H9 (cell line): ENCODE data around the gene EVL. TPM values are rescaled to one million over a fixed set of nuclear protein-coding genes. Genes with fewer than 3 reads are reported as not detected.

Experiments used
- DNase-seq: peaks from one replicate; pipeline ENCODE4 v3.0.0-alpha.2; 2017
- H2AFZ ChIP-seq: one replicate; pipeline ENCODE4 v1.6.1; 2013; ENCODE audit warnings: mild to moderate bottlenecking, low read length, control low read depth, moderate library complexity
- H2AK5ac ChIP-seq: 2 replicates; pipeline ENCODE4 v1.6.1; 2013; ENCODE audit warnings: low read length, control low read depth, mixed read lengths; ENCODE audit not compliant: insufficient read length
- H2BK120ac ChIP-seq: one replicate; pipeline ENCODE4 v1.6.1; 2013; ENCODE audit warnings: low read depth, mild to moderate bottlenecking, low read length, control low read depth, inconsistent platforms; ENCODE audit not compliant: poor library complexity, severe bottlenecking
- H2BK12ac ChIP-seq: 2 replicates; pipeline ENCODE4 v1.6.1; 2013; ENCODE audit warnings: low read length, control low read depth, mixed read lengths, low read depth; ENCODE audit not compliant: insufficient read length
- H2BK15ac ChIP-seq: 2 replicates; pipeline ENCODE4 v1.6.1; 2013; ENCODE audit warnings: low read depth, low read length, control low read depth
- H2BK20ac ChIP-seq: one replicate; pipeline ENCODE4 v1.6.1; 2013; ENCODE audit warnings: low read depth, mild to moderate bottlenecking, low read length, control low read depth, inconsistent platforms; ENCODE audit not compliant: poor library complexity, severe bottlenecking
- H2BK5ac ChIP-seq: 2 replicates; pipeline ENCODE4 v1.6.1; 2013; ENCODE audit warnings: low read length, control low read depth, mixed read lengths; ENCODE audit not compliant: insufficient read length
- H3K14ac ChIP-seq: 2 replicates; pipeline ENCODE4 v1.6.1; 2013; ENCODE audit warnings: low read length, control low read depth; ENCODE audit not compliant: insufficient read depth
- H3K18ac ChIP-seq: 2 replicates; pipeline ENCODE4 v1.6.1; 2013; ENCODE audit warnings: low read depth, mild to moderate bottlenecking, mixed read lengths, low read length, control low read depth; ENCODE audit not compliant: insufficient read length
- H3K23ac ChIP-seq: 2 replicates; pipeline ENCODE4 v1.6.1; 2013; ENCODE audit warnings: low read length, control low read depth, mixed read lengths, low read depth; ENCODE audit not compliant: insufficient read length
- H3K23me2 ChIP-seq: 2 replicates; pipeline ENCODE4 v1.6.1; 2013; ENCODE audit warnings: low read depth, mild to moderate bottlenecking, mixed read lengths, low read length, control low read depth; ENCODE audit not compliant: insufficient read length, poor library complexity, severe bottlenecking
- H3K27ac ChIP-seq: 2 replicates; pipeline ENCODE4 v1.5.1; 2013; ENCODE audit warnings: low read length, control low read depth, mixed read lengths, low read depth; ENCODE audit not compliant: insufficient read length
- H3K27me3 ChIP-seq: 2 replicates; pipeline ENCODE4 v1.6.1; 2013; ENCODE audit warnings: low read length, control low read depth, inconsistent platforms; ENCODE audit not compliant: insufficient read depth
- H3K4ac ChIP-seq: 2 replicates; pipeline ENCODE4 v1.6.1; 2013; ENCODE audit warnings: low read depth, mild to moderate bottlenecking, control low read depth, inconsistent platforms, low read length, moderate library complexity
- H3K4me1 ChIP-seq: 2 replicates; pipeline ENCODE4 v1.6.1; 2013; ENCODE audit warnings: low read length, control low read depth, inconsistent platforms; ENCODE audit not compliant: insufficient read depth
- H3K4me2 ChIP-seq: 2 replicates; pipeline ENCODE4 v1.6.1; 2013; ENCODE audit warnings: low read length, control low read depth, mixed read lengths; ENCODE audit not compliant: insufficient read length, insufficient read depth
- H3K56ac ChIP-seq: 2 replicates; pipeline ENCODE4 v1.6.1; 2013; ENCODE audit warnings: low read depth, mild to moderate bottlenecking, mixed read lengths, low read length, control low read depth; ENCODE audit not compliant: insufficient read length
- H3K79me1 ChIP-seq: 2 replicates; pipeline ENCODE4 v1.6.1; 2013; ENCODE audit warnings: low read depth, mild to moderate bottlenecking, moderate library complexity, low read length, control low read depth, inconsistent platforms; ENCODE audit not compliant: insufficient read depth, poor library complexity, severe bottlenecking
- H3K79me2 ChIP-seq: 2 replicates; pipeline ENCODE4 v1.6.1; 2013; ENCODE audit warnings: low read length, control low read depth, inconsistent platforms; ENCODE audit not compliant: insufficient read depth
- H3K9ac ChIP-seq: 2 replicates; pipeline ENCODE4 v1.6.1; 2013; ENCODE audit warnings: low read length, control low read depth, mixed read lengths; ENCODE audit not compliant: insufficient read length; ENCODE audit errors: extremely low read depth
- H3K9me3 ChIP-seq: one replicate; pipeline ENCODE4 v1.6.1; 2013; ENCODE audit warnings: low read depth, low read length, inconsistent platforms; ENCODE audit not compliant: control insufficient read depth
- H3T11ph ChIP-seq: one replicate; pipeline ENCODE4 v1.6.1; 2013; ENCODE audit warnings: mild to moderate bottlenecking, low read length, control low read depth, inconsistent platforms
- H4K20me1 ChIP-seq: one replicate; pipeline ENCODE4 v1.6.1; 2013; ENCODE audit not compliant: control insufficient read depth, insufficient read length, insufficient read depth
- H4K5ac ChIP-seq: 2 replicates; pipeline ENCODE4 v1.6.1; 2013; ENCODE audit warnings: low read depth, mild to moderate bottlenecking, mixed read lengths, low read length, control low read depth; ENCODE audit not compliant: insufficient read length
- H4K8ac ChIP-seq: replicated peaks from 2 replicates; pipeline ENCODE4 v1.6.1; 2013; ENCODE audit warnings: low read length, control low read depth, mixed read lengths, low read depth; ENCODE audit not compliant: insufficient read length
- H4K91ac ChIP-seq: 2 replicates; pipeline ENCODE4 v1.6.1; 2013; ENCODE audit warnings: low read depth, mild to moderate bottlenecking, moderate library complexity, mixed read lengths, low read length, control low read depth; ENCODE audit not compliant: insufficient read length
- H3K27ac Mint-ChIP-seq, 3 experiments: 2 replicates in 2 of 3; 3 replicates in 1 of 3; pipeline ENCODE4 v1.8.0; 2020 to 2021; ENCODE audit warnings: mixed read lengths in 3 of 3, mild to moderate bottlenecking in 1 of 3, moderate library complexity in 1 of 3
- H3K27me3 Mint-ChIP-seq: 2 replicates; pipeline ENCODE4 v1.8.0; 2021; ENCODE audit warnings: low read depth, mild to moderate bottlenecking, moderate library complexity, mixed read lengths
- H3K36me3 Mint-ChIP-seq, 3 experiments: 2 replicates in 2 of 3; 3 replicates in 1 of 3; pipeline ENCODE4 v1.8.0; 2020 to 2021; ENCODE audit warnings: low read depth in 3 of 3, mixed read lengths in 3 of 3; ENCODE audit not compliant: insufficient read depth in 1 of 3
- H3K4me1 Mint-ChIP-seq, 2 experiments: 2 replicates each; pipeline ENCODE4 v1.8.0; 2020; ENCODE audit warnings: mixed read lengths in 2 of 2
- H3K4me3 Mint-ChIP-seq, 2 experiments: 2 replicates in 1 of 2; 3 replicates in 1 of 2; pipeline ENCODE4 v1.8.0; 2020 to 2021; ENCODE audit warnings: mild to moderate bottlenecking in 2 of 2, mixed read lengths in 2 of 2, moderate library complexity in 1 of 2
- H3K9me3 Mint-ChIP-seq, 2 experiments: 2 replicates in 1 of 2; 3 replicates in 1 of 2; pipeline ENCODE4 v1.8.0; 2020; ENCODE audit warnings: mild to moderate bottlenecking in 2 of 2, mixed read lengths in 2 of 2, moderate library complexity in 1 of 2
- WGBS: extraction: QIAGEN DNeasy Blood & Tissue Kit; methylation state at CpG from one replicate; pipeline ENCODE4 v1.1.7; 2013; ENCODE audit warnings: missing lambda C conversion rate, low lambda C conversion rate, mixed read lengths; ENCODE audit not compliant: insufficient read length; ENCODE audit errors: extremely low coverage; 5-methylcytosine and 5-hydroxymethylcytosine counted together
- total RNA-seq: library from RNA; stranded (reverse); gene quantifications from 2 replicates; pipeline ENCODE4 v1.2.1, GENCODE V29; 2021
- TF ChIP-seq, protein P1 (sequence below): fragments of 200-600 bp; sonication (generic); conservative IDR thresholded peaks from 3 replicates; pipeline ENCODE4 v1.8.0; 2021; ENCODE audit warnings: antibody characterized with exemption, mild to moderate bottlenecking

The EVL gene
- total RNA-seq, 1 experiment from 2014 or later: 53.2 TPM

DNA sequence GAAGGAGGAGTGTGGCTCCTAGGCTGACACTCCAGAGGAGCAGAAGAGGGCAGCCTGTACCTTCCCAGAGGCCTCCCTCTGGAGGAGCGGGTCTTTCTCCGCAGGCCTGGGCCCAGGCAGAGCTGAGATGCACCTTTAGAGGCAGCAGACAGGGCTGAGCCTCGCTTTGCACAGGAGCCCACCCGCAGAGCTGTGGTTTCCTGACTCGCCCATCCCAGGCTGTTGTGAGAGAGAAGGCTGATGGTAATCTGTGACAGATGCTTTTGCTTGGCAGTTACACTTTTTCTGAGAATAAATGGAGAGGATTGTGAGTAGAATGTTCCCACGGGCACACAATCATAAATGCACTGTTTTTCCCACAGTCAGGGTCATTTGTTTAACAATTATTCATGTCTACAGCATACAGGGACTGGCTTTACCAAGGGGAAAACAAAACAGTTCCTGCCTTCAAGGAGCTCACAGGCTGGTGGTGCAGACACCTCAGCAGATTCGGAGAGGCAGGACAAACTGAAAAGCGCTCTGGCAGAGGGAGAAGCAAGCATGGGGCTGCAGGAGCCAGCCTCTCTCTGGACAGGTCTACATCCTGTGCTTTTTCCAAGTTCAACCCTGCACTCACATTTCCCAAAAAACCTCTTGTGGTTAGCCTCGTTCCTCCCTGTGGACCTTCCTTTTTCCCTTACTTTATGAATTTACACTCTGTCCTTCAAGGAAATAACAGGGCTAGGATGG is 13.9 kb downstream of the EVL start:
- Histone ChIP-seq H2BK5ac (no peak overlapping the region), H2AK5ac (no peak overlapping the region), H4K20me1 (no peaks in the 10 kb centered on the region), H3K14ac (no peak overlapping the region; the same call in 1 of the 2 replicates), H3K4me1 (no peaks in the 10 kb centered on the region; the same call in 1 of the 2 replicates), H4K8ac (no peak overlapping the region), H3T11ph (no peak overlapping the region), H3K18ac (no peak overlapping the region), H3K27ac (no peak overlapping the region), H2BK12ac (no peak overlapping the region), H3K4ac (no peak overlapping the region), H3K79me1 (no peaks in the 10 kb centered on the region), H2BK15ac (no peak overlapping the region), H3K9me3 (no peaks in the 10 kb centered on the region), H2BK120ac (no peak overlapping the region), H4K5ac (no peak overlapping the region), H3K79me2 (no peaks in the 10 kb centered on the region; the same call in 1 of the 2 replicates), H4K91ac (no peak overlapping the region), H3K4me2 (no peak overlapping the region), H3K56ac (no peak overlapping the region), H3K23me2 (no peaks in the 10 kb centered on the region), H2BK20ac (no peak overlapping the region), H3K27me3 (no peaks in the 10 kb centered on the region), H3K23ac (no peak overlapping the region), H2AFZ (no peak overlapping the region), H3K9ac (no peak overlapping the region)
- Mint-ChIP-seq H3K4me3 (no peak overlapping the region), H3K36me3 (no peaks in the 10 kb centered on the region), H3K27me3 (no peaks in the 10 kb centered on the region; the same call in 1 of the 2 replicates), H3K9me3 (no peaks in the 10 kb centered on the region), H3K27ac (peak overlapping the region in 2 of 3 experiments; percentile 53 to 58; a peak in 6 of 7 replicates), H3K4me1 (peaks cover 26 to 30% of the 10 kb centered on the region in 2 experiments)
- peak; percentile 78 for DNase-seq
- TF ChIP-seq, protein P1, sequence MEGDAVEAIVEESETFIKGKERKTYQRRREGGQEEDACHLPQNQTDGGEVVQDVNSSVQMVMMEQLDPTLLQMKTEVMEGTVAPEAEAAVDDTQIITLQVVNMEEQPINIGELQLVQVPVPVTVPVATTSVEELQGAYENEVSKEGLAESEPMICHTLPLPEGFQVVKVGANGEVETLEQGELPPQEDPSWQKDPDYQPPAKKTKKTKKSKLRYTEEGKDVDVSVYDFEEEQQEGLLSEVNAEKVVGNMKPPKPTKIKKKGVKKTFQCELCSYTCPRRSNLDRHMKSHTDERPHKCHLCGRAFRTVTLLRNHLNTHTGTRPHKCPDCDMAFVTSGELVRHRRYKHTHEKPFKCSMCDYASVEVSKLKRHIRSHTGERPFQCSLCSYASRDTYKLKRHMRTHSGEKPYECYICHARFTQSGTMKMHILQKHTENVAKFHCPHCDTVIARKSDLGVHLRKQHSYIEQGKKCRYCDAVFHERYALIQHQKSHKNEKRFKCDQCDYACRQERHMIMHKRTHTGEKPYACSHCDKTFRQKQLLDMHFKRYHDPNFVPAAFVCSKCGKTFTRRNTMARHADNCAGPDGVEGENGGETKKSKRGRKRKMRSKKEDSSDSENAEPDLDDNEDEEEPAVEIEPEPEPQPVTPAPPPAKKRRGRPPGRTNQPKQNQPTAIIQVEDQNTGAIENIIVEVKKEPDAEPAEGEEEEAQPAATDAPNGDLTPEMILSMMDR: peak; percentile 33; the same call in 2 of the 3 replicates
- no CpG with 5 or more reads among the region's 9 CpGs for WGBS
